Iris pigment epithelial cell (primary cell): ENCODE data around the gene PPFIBP2.
A peak's percentile ranks its signal among the peaks of the same experiment; 100 is the strongest.

ENCODE experiments used
- DNase-seq: peaks from one replicate; pipeline ENCODE4 v3.0.0-alpha.2; 2011; ENCODE audit warnings: low read depth

PPFIBP2 gene

DNA sequence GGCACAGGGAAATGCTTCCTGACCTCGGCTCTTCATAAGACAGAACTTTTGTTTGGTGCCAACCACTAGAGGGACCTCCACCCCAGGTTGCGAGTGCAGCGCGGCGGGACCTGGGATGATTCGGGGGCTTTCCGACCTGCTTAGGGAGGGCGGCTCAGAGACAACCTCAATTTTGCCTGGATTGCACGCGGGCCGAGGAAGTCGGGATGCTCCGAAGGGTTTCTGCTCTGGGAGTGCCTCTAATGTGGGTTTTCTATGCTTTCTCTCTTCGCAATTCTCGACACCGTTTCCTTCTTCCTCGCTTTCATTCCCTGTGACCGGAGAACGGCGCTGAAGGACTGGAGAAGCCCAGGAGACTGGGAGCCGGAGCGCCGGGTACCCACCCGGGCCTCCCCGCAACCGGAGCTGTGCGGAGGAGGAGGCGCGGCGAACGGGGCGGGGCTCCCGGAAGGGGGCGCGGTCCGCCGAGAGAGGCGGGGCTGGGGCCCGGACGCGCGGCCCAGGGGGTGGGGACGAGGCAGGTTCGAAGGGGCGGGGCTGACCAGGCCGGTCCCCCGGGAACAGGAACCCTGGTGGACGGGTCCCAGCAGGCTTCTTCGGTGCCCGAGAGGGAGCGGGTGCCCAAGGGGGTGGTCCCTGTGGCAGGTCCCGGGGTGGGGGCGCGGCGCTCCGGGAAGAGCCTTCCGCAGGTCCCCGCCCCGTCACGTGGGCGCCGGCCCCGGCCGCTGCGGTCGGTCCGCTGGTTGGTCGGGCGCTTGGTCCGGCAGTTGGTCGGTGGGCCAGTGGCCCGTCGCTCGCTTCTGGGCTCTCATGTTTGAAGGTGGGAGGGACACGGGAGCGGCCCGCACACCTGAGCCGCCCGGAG is at the start of gene PPFIBP2:
PPFIBP2 (plus strand) TSS at position 766 of the 865 bp plus-strand sequence. CDS start 35,477 bp downstream, outside the sequence.
- DNase-seq = peak; percentile 61

DNA sequence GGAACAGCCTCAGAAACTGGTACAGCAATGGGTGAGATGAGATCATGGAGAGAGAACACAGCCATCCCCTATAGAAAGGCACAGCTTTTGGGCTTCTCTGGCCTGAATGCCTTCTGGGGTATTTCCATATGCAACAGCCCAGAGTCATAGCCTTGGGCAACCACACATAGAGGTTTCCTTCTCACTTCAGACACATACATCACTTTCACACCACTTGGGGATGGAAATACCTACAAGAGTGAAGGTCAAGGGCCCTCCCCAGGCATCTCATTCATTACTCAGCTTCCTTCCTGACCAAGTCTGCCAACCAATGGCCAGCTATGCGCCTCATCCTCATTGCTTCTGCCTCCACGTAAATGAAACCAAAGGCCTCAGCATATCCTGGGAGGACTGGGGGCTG is 46.1 kb upstream of the PPFIBP2 start:
- no peak for DNase-seq

DNA sequence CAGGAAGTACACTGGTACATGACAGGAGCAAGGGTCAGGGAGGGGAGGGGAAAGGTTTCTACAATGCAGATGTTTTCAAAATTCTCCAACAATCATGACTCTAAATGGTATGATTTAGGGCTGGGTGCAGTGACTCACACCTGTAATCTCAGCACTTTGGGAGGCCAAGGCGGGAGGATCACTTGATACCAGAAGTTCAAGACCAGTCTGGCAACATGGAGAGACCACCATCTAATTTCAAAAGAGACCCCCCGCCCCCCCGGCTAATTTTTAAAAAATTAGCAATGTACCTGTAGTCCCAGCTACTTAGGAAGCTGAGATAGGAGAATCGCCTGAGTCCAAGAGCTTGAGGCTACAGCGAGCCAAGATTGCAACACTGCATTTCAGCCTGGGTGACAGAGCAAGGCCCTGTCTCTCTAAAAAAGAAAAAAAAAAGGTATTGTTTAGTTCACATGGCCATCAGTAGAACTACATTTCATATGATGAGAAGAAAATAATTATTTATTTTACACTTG is 44.4 kb upstream of the PPFIBP2 start:
- DNase-seq = no peak

DNA sequence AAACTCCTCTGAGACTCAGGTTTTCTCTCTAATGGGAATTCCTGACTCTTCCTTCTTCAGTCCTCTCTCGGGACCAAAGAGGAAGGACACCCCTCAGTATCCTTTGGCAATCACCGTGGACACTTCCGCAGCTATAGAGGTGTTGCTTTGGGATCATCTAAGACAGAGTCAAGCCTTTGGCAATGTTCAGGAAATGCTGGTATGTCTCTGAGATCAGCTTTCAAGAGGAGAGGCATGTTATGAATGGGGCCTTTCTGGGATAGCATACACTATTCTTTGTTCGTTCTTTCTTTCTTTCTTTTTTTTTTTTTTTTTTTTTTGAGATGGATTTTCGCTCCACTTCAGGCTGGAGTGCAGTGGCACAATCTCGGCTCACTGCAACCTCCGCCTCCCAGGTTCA is 42.7 kb upstream of the PPFIBP2 start:
- DNase-seq = no peak

DNA sequence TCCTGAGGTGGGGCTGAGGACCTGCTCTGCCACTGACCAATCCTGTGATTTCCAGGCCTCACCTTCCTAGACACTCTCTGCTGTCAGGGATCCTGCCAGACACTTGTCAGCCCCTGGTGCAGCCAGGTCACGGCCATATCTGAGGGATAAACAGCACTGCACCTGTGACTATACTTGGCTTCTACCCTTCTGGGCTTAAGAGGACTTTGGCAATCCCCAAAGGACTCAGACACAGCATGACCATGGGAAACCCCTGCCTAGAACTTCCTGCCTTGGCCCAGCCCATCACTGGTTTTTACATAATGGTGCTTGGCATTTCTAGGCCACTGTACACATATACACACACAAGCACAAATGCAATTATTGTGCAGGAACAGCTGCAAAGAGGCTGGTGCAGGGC is 40.1 kb upstream of the PPFIBP2 start:
- no peak for DNase-seq

DNA sequence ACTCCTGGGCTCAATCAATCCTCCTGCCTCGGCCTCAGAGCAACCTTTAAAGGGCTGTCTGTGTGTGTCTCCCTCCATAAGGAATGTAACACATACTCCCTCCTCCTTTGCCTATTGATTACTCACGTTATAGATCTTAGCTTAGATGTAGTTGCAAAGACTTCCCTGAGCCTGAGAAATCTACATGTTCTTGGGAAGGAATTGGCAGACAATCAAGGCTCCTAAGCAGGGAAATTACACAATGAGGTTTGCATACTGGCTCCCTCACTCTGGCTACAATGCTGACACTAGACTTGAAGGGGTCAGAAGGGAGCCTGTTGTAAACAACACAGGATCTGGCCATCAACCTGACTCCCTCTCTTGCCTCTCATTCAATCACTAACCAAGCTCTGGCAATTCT is 33.7 kb upstream of the PPFIBP2 start:
- peak; percentile 27 for DNase-seq

DNA sequence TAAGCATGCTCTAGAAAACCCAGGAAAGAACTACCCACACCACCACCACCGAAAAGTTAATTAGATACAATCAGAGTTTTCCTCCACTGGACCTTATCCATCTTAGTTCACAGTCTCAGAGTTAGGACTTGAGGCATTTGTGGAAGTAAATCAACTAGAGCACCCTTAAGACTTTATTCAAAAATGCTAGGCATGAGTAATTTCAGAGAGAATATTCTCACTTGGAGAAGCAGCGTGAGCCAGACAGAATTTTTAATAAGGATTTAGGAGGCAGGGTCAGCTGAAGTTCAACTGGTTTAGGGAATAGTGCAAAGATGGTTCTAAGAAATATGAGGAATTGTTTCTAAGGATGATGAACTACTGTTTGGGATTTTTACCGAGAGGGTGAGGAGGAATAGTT is 29.7 kb upstream of the PPFIBP2 start:
- no peak for DNase-seq

DNA sequence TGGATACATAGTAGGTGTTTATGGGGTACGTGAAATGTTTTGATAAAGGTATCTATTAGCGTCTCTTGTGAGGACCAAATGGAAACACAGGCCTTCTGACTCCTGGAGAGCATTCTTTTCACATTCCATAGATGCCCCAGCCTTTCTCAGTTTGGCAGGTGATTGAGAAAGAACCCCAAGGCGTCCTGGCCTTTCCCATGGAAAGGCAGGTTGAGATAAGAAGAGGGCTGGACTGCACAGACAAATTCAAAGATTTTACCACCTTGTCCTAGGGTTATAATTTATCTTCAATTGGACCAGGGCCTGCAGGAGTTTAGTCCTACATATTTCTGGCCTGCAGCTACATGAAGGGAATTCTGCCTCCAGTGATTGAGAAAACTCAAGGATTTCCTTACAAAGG is 29.2 kb upstream of the PPFIBP2 start:
- no peak for DNase-seq

DNA sequence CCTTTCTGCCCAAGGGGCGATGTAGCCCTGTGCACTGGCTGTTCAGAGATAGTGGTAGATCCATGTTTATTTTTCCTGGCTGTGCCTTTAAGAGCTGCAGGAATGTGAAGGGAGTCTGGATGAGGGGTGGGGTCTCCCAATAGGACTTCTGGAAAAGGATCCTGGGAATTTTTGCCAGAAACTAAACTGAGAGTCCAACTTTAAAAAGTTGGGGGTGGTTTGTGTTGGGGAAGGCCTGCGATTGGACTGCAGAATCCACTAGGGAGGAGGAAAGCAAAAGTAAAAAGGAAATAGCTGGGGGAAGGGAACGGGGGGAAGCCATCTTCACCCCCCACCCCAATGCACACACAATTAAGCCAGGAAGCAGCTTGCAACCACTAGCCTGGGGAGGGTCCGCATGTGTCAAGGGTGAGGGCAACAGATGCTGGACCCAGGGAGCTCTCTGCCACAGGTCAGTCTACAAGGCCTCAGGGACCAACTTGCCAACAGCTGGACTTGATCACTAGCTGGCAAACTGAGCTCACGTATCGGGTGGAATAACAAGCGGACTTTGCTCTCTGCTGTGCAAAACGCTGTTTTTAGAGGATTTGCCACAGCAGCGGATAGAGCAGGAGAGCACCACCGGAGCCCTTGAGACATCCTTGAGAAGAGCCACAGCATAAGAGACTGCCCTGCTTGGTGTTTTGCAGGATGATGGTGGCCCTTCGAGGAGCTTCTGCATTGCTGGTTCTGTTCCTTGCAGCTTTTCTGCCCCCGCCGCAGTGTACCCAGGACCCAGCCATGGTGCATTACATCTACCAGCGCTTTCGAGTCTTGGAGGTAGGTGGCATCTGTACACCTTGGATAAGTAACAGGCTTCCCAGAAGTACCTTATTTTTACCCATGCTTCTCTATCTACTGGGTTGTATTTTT is 28.4 kb upstream of the PPFIBP2 start, which contains the start of gene OLFML1:
OLFML1 (plus strand) TSS at position 321 of the 912 bp plus-strand sequence; CDS start at position 691, 370 bp downstream.
- no peak for DNase-seq

DNA sequence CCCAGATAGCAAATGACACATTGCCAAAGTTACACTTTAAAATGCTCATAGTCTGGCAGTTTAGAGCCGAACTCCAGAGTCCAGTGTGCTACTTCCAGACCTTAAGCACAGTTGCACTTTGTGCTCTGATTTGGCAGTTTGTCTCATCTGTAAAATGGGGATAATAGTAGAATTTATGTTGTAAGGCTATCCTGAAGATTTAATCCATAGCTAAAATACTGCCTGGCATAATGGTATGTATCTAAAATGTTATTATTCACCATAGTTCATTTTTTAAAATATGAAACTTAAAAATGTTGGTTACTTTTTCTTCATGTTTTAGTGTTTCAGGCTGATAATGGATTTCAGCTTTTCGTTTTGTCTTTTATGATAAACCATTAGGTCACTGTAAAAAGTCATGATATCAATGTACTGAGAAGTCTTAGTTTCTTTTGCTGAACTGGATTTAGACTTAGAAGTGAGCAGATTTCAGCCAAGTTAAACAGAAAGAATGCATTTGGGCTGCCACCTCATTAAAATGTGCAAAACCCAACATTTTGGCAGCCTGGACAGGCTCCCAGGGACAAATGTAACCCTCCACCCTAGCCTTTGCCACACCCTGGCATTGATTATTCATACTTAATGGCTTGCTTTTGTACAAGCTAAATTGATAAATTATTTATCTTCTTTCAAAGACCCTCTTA is 27.6 kb upstream of the PPFIBP2 start:
- no peak for DNase-seq

DNA sequence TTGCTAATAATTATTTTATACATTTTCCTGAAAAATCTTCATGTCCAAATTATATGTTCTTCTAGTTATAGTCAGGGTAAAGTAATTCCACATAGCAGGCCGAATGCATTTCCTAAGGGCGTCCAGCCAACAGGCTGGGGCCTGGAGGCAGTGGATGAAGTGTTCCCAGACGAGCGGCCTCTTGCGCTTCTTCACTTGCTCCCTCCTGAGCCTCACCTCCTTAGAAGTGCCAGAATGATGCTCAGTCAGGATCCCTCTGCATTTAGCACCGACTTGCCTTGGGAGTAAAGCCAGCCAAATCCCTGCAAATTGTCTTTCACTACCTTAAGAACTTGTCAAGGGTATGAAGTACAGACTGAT is 27.0 kb upstream of the PPFIBP2 start:
- DNase-seq = no peak

DNA sequence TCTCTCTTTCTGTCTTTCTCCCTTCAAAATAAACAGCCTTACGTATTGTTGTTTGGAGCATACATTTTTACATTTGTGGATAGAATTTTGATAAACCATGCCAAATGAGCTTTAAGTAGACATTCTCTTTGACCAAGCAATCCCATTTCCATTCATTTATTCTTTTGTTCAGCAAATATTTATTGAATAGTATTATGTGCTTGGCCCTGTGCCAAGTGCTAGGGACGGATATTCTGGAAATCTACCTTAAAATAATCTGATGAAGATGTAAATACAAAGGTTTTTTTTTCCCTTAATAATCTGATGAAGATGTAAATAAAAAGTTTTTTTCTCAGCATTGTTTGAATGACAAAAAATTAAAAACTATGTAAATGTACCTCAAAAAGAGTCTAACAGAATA is 26.4 kb upstream of the PPFIBP2 start:
- DNase-seq = no peak

DNA sequence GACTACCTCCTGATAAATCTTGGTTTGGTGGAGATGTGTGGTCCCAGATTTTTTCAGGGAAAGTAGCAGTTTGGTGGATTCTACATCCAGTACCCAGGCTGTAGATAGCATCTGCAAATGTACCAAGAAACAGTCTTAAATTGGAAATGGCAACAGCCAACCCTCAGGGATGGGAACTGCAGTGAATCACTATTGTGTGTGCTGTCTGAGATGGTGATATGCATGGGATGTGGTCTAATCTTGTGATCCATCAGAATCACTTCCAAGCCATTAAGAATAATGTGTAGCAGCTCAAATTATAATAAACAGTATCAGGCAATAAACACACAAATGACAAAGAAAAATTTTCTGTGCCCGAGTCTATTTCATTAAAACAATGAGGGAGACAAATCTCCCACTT is 25.1 kb upstream of the PPFIBP2 start:
- no peak for DNase-seq

DNA sequence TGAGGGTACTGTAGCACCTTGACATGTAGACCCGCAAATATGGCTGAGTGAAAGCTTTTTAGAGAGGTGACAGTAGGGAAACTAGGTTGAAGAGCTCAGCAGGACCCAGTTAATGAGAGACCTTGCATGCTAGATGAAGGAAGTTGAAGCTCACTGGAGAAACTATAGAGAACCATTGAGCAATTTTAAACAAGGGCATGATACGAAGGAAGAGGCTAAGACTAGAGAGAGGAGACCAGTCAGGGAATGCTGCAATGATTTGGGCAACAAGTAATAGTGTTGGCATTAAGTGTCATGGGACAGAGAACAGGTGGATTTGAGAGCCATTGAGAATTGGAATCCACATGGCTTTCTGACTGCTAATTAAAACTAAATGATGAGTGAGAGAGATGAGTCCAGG is 24.4 kb upstream of the PPFIBP2 start:
- DNase-seq = no peak

DNA sequence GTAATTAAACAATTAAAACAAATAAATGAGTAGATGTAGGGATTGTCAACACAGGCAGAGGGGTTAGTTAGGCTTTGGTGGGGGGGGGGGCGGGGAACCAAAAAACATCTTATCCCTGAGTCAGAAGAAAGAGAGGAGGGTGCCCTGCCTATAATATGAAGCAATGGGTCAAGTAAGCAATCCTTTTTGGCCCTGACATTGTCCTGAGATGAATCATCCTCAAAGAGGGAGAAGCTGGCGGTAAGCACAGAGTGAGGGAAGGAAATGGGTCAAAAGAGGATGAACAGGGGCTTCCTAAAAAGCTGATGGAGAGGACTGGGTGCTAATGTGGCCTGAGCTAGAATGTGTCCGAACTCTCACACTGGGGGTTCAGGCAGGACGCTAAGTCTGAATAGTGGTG is 23.7 kb upstream of the PPFIBP2 start:
- DNase-seq = peak; percentile 40

DNA sequence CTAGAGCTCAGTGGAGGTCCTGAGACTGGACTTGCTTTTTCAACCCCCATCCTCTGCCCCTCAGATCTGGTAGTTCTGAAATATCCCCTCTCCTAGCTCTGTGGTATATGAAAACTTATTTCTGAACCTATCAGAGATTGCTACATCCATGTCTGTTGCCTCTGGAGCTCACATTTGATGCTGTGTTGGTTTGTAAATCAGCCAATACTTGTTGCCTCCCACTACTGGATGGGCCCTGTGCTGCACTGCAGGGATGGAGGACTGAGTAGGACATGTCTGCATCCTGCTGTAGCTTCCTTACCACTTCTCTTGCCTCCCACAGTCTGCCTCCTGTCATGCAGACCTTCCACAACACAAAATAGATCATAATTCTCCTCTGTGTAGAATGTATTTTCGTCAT is 23.3 kb upstream of the PPFIBP2 start:
- no peak for DNase-seq

DNA sequence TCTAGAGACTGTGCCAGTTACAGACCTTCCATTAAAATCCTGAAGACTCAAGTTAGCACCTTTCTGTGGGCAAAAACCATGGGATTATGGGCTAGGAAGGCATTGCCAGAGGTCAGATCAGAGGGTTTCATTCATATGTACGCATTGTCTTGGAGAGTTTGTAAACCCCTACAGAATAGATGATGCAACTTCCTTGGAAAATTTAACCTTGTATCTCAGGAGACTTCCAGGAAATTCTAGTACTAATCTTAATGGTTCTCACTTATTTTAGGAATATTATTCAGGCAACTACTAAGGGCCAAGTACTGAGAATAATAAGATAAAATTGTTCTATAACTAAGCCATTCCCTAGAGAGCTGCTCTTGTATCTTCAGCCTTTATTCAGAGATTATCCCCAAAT is 21.5 kb upstream of the PPFIBP2 start:
- DNase-seq = no peak

DNA sequence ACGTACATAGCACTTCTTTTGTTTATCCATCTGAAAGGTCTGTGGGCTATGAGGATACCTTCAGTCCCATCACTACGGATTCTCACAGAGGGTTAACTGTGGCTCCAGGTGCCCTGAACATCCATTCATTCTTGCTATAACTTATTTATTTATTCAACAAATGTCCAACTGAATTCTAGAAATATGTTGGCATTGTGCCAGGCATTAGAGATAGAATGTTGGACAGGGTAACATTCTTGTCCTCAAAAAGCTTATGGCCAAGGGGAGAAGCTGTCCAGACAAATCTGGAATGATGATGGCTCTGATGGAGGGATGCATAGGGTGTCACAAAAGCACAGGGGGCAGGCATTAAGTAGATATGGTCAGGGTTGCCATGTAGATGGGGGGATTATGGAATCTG is 20.1 kb upstream of the PPFIBP2 start:
- DNase-seq = no peak

DNA sequence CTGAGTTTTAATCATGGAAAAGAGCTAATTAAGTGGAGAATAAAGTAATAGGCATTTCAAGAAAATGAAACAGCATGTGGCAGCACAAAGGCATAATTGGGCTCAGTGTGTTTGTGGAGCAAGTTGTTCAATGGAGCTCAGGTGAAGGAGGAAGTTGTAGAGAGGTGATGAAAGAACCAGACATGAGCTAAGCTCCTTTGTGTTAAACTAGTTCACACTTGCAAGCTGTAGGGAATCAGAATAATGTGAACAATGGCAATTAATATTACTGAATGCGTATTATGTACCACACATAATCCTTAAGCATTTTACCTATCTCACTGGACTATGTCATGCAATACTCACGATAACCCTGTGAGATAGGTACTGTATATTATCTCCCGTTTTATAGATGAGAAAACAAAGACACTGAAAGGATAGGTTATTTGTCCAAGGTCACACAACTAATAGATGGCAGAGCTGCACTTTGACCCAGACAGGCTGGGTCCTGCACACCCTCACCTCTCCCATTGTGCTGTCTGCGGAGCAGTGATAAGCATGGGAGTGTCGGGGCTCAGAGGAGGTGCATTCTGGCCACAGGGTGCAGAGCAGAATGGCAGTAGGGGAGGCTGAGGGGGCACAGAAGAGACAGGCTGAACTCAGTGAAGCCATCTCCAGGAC is 19.6 kb upstream of the PPFIBP2 start:
- no peak for DNase-seq

DNA sequence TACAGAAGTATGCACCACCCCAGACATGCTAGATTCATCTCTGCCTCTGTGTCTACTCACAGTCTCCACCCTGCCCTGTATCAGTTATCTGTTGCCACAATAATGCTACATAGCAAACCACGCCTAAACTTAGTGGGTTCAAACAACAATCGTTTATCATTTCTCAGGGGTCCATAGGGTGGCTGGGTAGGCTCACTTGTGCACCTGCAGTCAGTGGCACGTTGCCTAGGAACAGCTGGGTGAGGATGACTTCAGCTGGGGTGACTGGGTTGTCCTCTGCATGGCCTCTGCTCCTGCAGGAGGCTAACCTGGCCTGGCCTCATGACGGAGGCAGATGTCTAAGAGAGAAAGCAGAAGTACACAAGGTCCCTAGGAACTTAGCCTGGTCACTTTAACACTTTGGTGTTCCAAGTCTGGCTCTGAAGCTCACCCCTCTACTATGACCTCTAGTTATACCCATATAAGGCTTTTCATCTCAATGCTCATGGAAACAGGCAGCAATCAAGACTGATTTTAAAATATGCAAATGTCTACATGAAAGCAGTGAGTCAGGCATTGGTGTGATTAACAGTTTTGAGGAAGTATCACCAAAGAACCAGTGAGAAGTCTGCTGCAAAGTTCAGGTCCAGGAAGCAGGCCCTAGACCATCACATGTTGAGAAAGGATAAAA is 17.8 kb upstream of the PPFIBP2 start:
- DNase-seq = no peak

DNA sequence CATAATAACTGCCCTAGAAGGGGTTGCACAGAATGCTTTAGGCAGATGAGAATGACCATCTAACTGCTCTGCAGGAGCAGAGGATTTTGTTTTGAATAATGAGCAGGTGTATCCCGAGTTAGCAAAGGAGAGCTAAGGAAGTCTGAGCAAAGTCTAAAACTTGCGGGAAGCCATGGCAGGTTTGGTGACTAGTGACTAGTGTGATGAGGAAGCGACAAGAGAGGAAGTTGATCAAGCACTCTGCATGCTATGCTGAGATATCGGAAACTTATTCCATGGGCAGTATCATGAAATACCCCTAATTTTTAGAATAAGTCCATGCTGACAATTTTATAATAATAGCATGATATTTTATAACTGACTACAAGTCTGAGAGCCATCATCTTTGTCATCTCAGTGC is 15.6 kb upstream of the PPFIBP2 start:
- no peak for DNase-seq
